K562 (cell line): Measurements from ENCODE around the gene SLC25A42. TPM values are rescaled to one million over a fixed set of nuclear protein-coding genes. Genes with fewer than 3 reads are reported as not detected.
A peak's percentile ranks its signal among the peaks of the same experiment; 100 is the strongest.

Source experiments
- ATAC-seq: fragments of 200-7000 bp; cut with Tn5 transposase; 3 replicates; pipeline ENCODE4 v1.9.1; 2020; ENCODE audit warnings: moderate library complexity
- BruUV-seq: library from RNA; stranded (reverse); fragments of 400-500 nt; replicated peaks from 2 replicates; lab custom pipeline; 2021; lab: Mats Ljungman, UMichigan
- CTCF ChIA-PET: fragments of 300-600 bp; formaldehyde crosslinking; extraction: SDS; loops from one replicate; lab custom pipeline; 2021; ENCODE audit warnings: low intra/inter-chr PET ratio; lab: Yijun Ruan, JAX
- POLR2A ChIA-PET: fragments of 300-600, 350-650 bp; sonication (Branson Sonifier 250); formaldehyde crosslinking; extraction: SDS; loops from one replicate; lab custom pipeline; 2021; ENCODE audit warnings: antibody characterized with exemption, inconsistent platforms; lab: Yijun Ruan, JAX
- DNase-seq, 4 experiments: peaks; one replicate each; pipeline versions ENCODE4 v3.0.0 to v3.0.0-alpha.2; 2011 to 2018; ENCODE audit warnings: low spot score in 3 of 4, mixed read lengths in 3 of 4; ENCODE audit errors: extremely low read depth in 1 of 4
- FAIRE-seq: peaks from 2 replicates; lab custom pipeline; 2011; peaks lifted over from hg19 to GRCh38; lab: Jason Lieb, UNC
- H2AFZ ChIP-seq: 2 replicates; pipeline ENCODE4 v1.6.0; 2011; ENCODE audit warnings: low read depth, low read length, control low read depth, inconsistent platforms
- H3K27ac ChIP-seq: fragments of 200-600 bp; 3 replicates; pipeline ENCODE4 v1.8.0; 2011; ENCODE audit warnings: low read depth, mild to moderate bottlenecking, control low read depth, inconsistent platforms, low read length, moderate library complexity, mixed read lengths; ENCODE audit errors: extremely low read depth
- H3K27me3 ChIP-seq, 2 experiments: fragments of 300-600 bp in 1 of 2; 2 replicates in 1 of 2; 3 replicates in 1 of 2; pipeline versions ENCODE4 v1.6.0 to v1.8.0; 2011; ENCODE audit warnings: inconsistent platforms in 2 of 2, low read length in 2 of 2, mild to moderate bottlenecking in 1 of 2, mixed read lengths in 1 of 2, moderate library complexity in 1 of 2; ENCODE audit not compliant: control insufficient read depth in 2 of 2, insufficient read depth in 2 of 2
- H3K36me3 ChIP-seq: fragments of 300-600 bp; 3 replicates; pipeline ENCODE4 v1.8.0; 2011; ENCODE audit warnings: mild to moderate bottlenecking, low read length, inconsistent platforms; ENCODE audit not compliant: control insufficient read depth, insufficient read depth
- H3K4me1 ChIP-seq, 2 experiments: fragments of 200-600 bp in 1 of 2; replicated peaks in 1 of 2; 2 replicates in 1 of 2; 3 replicates in 1 of 2; pipeline versions ENCODE4 v1.5.1 to v1.8.0; 2011; ENCODE audit warnings: inconsistent platforms in 2 of 2, low read length in 2 of 2, mild to moderate bottlenecking in 1 of 2, mixed read lengths in 1 of 2, moderate library complexity in 1 of 2; ENCODE audit not compliant: control insufficient read depth in 2 of 2, insufficient read depth in 2 of 2
- H3K4me2 ChIP-seq: 2 replicates; pipeline ENCODE4 v1.6.1; 2011; ENCODE audit warnings: low read length, control low read depth, inconsistent platforms, mixed read lengths; ENCODE audit not compliant: insufficient read depth
- H3K4me3 ChIP-seq: fragments of 200-600 bp; sonication (generic), shearing (Covaris generic); 2 replicates; pipeline ENCODE4 v1.5.1; 2016; ENCODE audit warnings: control low read depth, inconsistent platforms
- H3K79me2 ChIP-seq: fragments of 200-600 bp; 3 replicates; pipeline ENCODE4 v1.8.0; 2011; ENCODE audit warnings: low read length, inconsistent platforms; ENCODE audit not compliant: control insufficient read depth, insufficient read depth
- H3K9ac ChIP-seq, 2 experiments: 2 replicates each; pipeline versions ENCODE4 v1.6.0 to v1.6.1; 2011; ENCODE audit warnings: low read depth in 2 of 2, low read length in 2 of 2, control low read depth in 1 of 2, inconsistent platforms in 1 of 2, mild to moderate bottlenecking in 1 of 2, mixed read lengths in 1 of 2; ENCODE audit not compliant: insufficient read depth in 1 of 2
- H3K9me1 ChIP-seq: one replicate; pipeline ENCODE4 v1.6.0; 2011; ENCODE audit warnings: inconsistent platforms, mild to moderate bottlenecking, low read length, moderate library complexity; ENCODE audit not compliant: control insufficient read depth, insufficient read depth
- H3K9me3 ChIP-seq: replicated peaks from 2 replicates; pipeline ENCODE4 v1.5.1; 2011; ENCODE audit warnings: low read depth, low read length, inconsistent platforms; ENCODE audit not compliant: control insufficient read depth, insufficient read depth
- H4K20me1 ChIP-seq: replicated peaks from 2 replicates; pipeline ENCODE4 v1.6.1; 2011; ENCODE audit warnings: low read length, inconsistent platforms, mixed read lengths; ENCODE audit not compliant: control insufficient read depth, insufficient read depth
- ATF1 ChIP-seq, 2 experiments: fragments of 450-650 bp in 1 of 2; IDR thresholded peaks; 2 replicates each; pipeline ENCODE4 v1.6.1; 2016; ENCODE audit warnings: missing compliant biosample characterization in 1 of 2, missing genetic modification characterization in 1 of 2
- CREB1 ChIP-seq, 2 experiments: sonication (generic) in 1 of 2; formaldehyde crosslinking in 1 of 2; IDR thresholded peaks; 2 replicates each; pipeline versions ENCODE4 v1.6.1 to v1.8.0; 2012 to 2022; ENCODE audit warnings: inconsistent platforms in 1 of 2, mild to moderate bottlenecking in 1 of 2, missing genetic modification reagents in 1 of 2, moderate library complexity in 1 of 2
- CREM ChIP-seq: IDR thresholded peaks from 2 replicates; pipeline ENCODE4 v1.6.1; 2014; ENCODE audit warnings: antibody characterized with exemption, low read depth
- FOXJ2 ChIP-seq: fragments of 200-800 bp; sonication (Bioruptor generic); IDR thresholded peaks from 2 replicates; pipeline ENCODE4 v1.6.1; 2016; ENCODE audit warnings: missing genetic modification characterization, missing compliant biosample characterization
- GABPA ChIP-seq: fragments of 200-800 bp; sonication (Bioruptor generic); conservative IDR thresholded peaks from 2 replicates; pipeline ENCODE4 v1.6.1; 2016; ENCODE audit warnings: low read depth, missing genetic modification characterization, missing compliant biosample characterization
- NELFE ChIP-seq: IDR thresholded peaks from 2 replicates; pipeline ENCODE4 v1.6.1; 2011; ENCODE audit warnings: mild to moderate bottlenecking; ENCODE audit not compliant: insufficient read depth, insufficient read length
- NFIC ChIP-seq: fragments of 450-650 bp; IDR thresholded peaks from 2 replicates; pipeline ENCODE4 v1.6.1; 2017; ENCODE audit warnings: mild to moderate bottlenecking, inconsistent platforms
- PKNOX1 ChIP-seq: fragments of 450-650 bp; IDR thresholded peaks from 2 replicates; pipeline ENCODE4 v1.6.1; 2016
- POLR2G ChIP-seq: fragments of 200-400 bp; formaldehyde crosslinking; IDR thresholded peaks from 2 replicates; pipeline ENCODE4 v1.6.1; 2017; ENCODE audit warnings: low read depth, mild to moderate bottlenecking, antibody characterized with exemption, low read length, moderate library complexity
- ZBTB11 ChIP-seq, 3 experiments: fragments of 200-800 bp in 1 of 3; fragments of 250-450 bp in 1 of 3; fragments of 450-650 bp in 1 of 3; sonication (Bioruptor Pico) in 1 of 3; sonication (Bioruptor generic) in 1 of 3; formaldehyde crosslinking in 1 of 3; IDR thresholded peaks; 2 replicates each; pipeline versions ENCODE4 v1.6.1 to v1.8.0; 2016 to 2022; ENCODE audit warnings: mild to moderate bottlenecking in 2 of 3, missing genetic modification characterization in 2 of 3, missing compliant biosample characterization in 1 of 3, moderate library complexity in 1 of 3
- ZBTB12 ChIP-seq: fragments of 250-450 bp; sonication (Bioruptor Pico); IDR thresholded peaks from 2 replicates; pipeline ENCODE4 v1.4.0; 2020
- WGBS: fragments of 100-300 bp; shearing (Covaris generic); methylation state at CpG from one replicate; pipeline ENCODE4 v1.1.6; 2016; ENCODE audit warnings: low coverage, mixed read lengths; ENCODE audit not compliant: insufficient coverage; ENCODE audit errors: missing lambda C conversion rate; 5-methylcytosine and 5-hydroxymethylcytosine counted together
- in situ Hi-C: fragments of 300-500 bp; cut with MboI; formaldehyde crosslinking; loops from 4 replicates; pipeline ENCODE4 v1.15.0; 2018; ENCODE audit warnings: inconsistent platforms, mixed read lengths
- intact Hi-C: fragments of 100-400 bp; cut with micrococcal nuclease; formaldehyde crosslinking; loops from 2 replicates; pipeline ENCODE4 v1.14.2; 2022
- polyA plus RNA-seq, 8 experiments: library from polyadenylated mRNA; depleted of rRNA in 4 of 8; stranded (reverse) in 5 of 8; unstranded in 3 of 8; fragments of >200 nt; fragmentation: Nextera tagmentation in 2 of 8; fragmentation: Illumina TruSeq in 1 of 8; extraction: Ambion mirVana in 2 of 8; extraction: Trizol in 1 of 8; gene quantifications; 2 replicates each; pipeline versions ENCODE4 v1.2.1 to v1.2.3, GENCODE V29; 2011 to 2014; ENCODE audit warnings: inconsistent platforms in 1 of 8, missing spikeins in 1 of 8
- total RNA-seq, 7 experiments: library from RNA; depleted of rRNA in 6 of 7; stranded (reverse); fragments of >200 nt in 6 of 7; fragmentation: Illumina TruSeq in 2 of 7; extraction: Trizol in 2 of 7; gene quantifications; 2 replicates each; pipeline versions ENCODE4 v1.2.1 to v1.2.3, GENCODE V29; 2011 to 2021; ENCODE audit warnings: low replicate concordance in 1 of 7

The SLC25A42 gene
- total and polyA plus RNA-seq, 9 of the 15 experiments (the other 6 are each of a cell fraction or from before 2014, with no cell fraction given) = 0.59 to 32.2 (median 14.1) TPM

GRCh38 chr19:19081642-19082151, 17.9 kb downstream of the SLC25A42 start:
- BruUV-seq = no TSS peak
- WGBS = 71% methylated on average over 16 of the region's 16 CpGs
- Histone ChIP-seq H3K4me2 (no peak overlapping the region; the same call in 1 of the 2 replicates), H3K79me2 (peaks cover 31% of the 10 kb centered on the region), H3K9me3 (no peaks in the 10 kb centered on the region), H2AFZ (no peak overlapping the region), H3K4me1 (peaks cover 7 to 16% of the 10 kb centered on the region in 2 experiments; a peak in 3 of 5 replicates), H3K27me3 (no peaks in the 10 kb centered on the region), H3K9me1 (peaks cover 4% of the 10 kb centered on the region), H3K4me3 (no peak overlapping the region), H4K20me1 (peaks cover 6% of the 10 kb centered on the region; the same call in 1 of the 2 replicates), H3K27ac (peak overlapping the region; percentile 10; the same call in 1 of the 3 replicates), H3K36me3 (peaks cover 26% of the 10 kb centered on the region; the same call in 2 of the 3 replicates), H3K9ac (peak overlapping the region in 1 of 2 experiments; percentile 85; a peak in 2 of 4 replicates)
- intact Hi-C loops (no loop called here), in situ Hi-C loops (no loop called here)
- TF ChIP-seq FOXJ2 (no peak), POLR2G (0 out of 2 replicates have a peak, but pooled peaks have one; percentile 27), NFIC (peak; percentile 30; the same call in 1 of the 2 replicates), GABPA (tag) (peak; percentile 48), ZBTB11 (CRISPR knock-in tag; IDR thresholded peaks at IDR 0.05) (no peak), CREM (peak; percentile 75), PKNOX1 (peak; percentile 28; the same call in 1 of the 2 replicates), ZBTB12 (CRISPR knock-in tag) (peak; percentile 70), CREB1 (IDR thresholded peaks at IDR 0.05) (peak; percentile 44; the same call in 1 of the 2 replicates), CREB1 (CRISPR knock-in tag; IDR thresholded peaks at IDR 0.05) (0 out of 2 replicates have a peak, but pooled peaks have one; percentile 41), NELFE (no peak), ATF1 (CRISPR knock-in tag; IDR thresholded peaks at IDR 0.05) (no peak), ATF1 (tag; IDR thresholded peaks at IDR 0.05) (peak; percentile 76)
- ChIA-PET CTCF (no interaction called here), POLR2A (no interaction called here)
- FAIRE-seq (peak; percentile 23), ATAC-seq (peak; percentile 27; the same call in 2 of the 3 replicates), DNase-seq (peak in 1 of 4 experiments; percentile 41)
